Skeletal muscle tissue (tissue), 4 donors: ENCODE measurements around the gene TTC28. TPM values are rescaled to one million over a fixed set of nuclear protein-coding genes. Genes with fewer than 3 reads are reported as not detected.
"Not testable (repeated sequence)": the region's sequence is repeated elsewhere in the genome, so short reads cannot be mapped to it uniquely, and the experiment has no call there.

Experiments
- H3K27ac ChIP-seq: one replicate; pipeline ENCODE4 v1.7.0; 2013; ENCODE audit warnings: mild to moderate bottlenecking, low read depth, low read length, inconsistent platforms
- H3K27me3 ChIP-seq, 3 donors: one replicate each; pipeline ENCODE4 v1.7.0; 2013; ENCODE audit warnings: low read length in 3 of 3; ENCODE audit not compliant: control insufficient read depth in 3 of 3, insufficient read depth in 3 of 3
- H3K36me3 ChIP-seq, 3 donors: one replicate each; pipeline ENCODE4 v1.7.0; 2013; ENCODE audit warnings: low read length in 3 of 3; ENCODE audit not compliant: control insufficient read depth in 3 of 3, insufficient read depth in 3 of 3
- H3K4me1 ChIP-seq, 3 donors: one replicate each; pipeline ENCODE4 v1.7.0; 2013; ENCODE audit warnings: low read length in 3 of 3, mild to moderate bottlenecking in 3 of 3; ENCODE audit not compliant: control insufficient read depth in 3 of 3, insufficient read depth in 3 of 3
- H3K4me3 ChIP-seq, 3 donors: one replicate each; pipeline ENCODE4 v1.7.0; 2013; ENCODE audit warnings: low read length in 3 of 3
- H3K9ac ChIP-seq, 3 donors: one replicate each; pipeline ENCODE4 v1.7.0; 2013; ENCODE audit warnings: low read length in 3 of 3, mild to moderate bottlenecking in 3 of 3, moderate library complexity in 2 of 3, low read depth in 1 of 3
- H3K9me3 ChIP-seq, 3 donors: one replicate each; pipeline ENCODE4 v1.7.0; 2013; ENCODE audit warnings: low read length in 3 of 3; ENCODE audit not compliant: control insufficient read depth in 3 of 3
- total RNA-seq: library from RNA; depleted of rRNA; stranded (reverse); fragments of >200 nt; gene quantifications from one replicate; pipeline ENCODE4 v1.2.3, GENCODE V29; 2014
- donor health status: Osteomylitis.

TTC28 gene
- 27.1 TPM for total RNA-seq

DNA sequence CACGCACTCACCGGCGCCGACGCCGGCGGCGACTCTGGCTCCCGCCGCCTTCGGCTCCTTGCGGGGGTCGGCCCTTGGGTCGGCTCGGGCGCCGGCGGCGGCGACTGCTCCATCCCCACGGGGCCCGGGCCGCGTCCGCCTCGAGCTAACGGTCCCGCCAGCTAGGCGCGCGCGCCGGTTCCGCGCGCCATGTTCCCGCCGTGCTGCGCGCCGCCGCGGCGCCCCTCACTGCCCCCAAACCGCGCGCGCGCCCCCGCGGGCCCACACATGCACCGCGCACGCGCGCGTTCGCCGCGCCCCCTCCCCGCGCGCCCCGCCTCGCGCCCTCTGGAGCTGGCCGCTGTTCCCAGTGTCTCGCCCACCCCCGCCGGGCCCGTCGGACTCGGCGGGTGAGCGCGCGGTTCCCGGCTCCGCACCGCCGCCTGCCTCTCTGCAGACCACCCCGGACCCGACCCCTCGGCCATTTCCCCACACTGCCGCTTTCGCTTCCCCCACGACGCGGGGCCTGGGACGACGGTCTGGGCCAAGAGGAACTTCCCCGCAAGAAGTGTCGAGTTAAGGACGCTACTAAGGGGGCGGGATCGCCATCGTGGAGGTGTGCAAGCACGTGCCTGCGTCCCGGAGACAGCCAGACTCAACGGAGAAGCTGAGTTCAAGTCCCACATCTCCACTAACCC lies at the start of gene TTC28:
TTC28 (minus strand) TSS at position 230 of the 677 bp plus-strand sequence; CDS start at position 113, 117 bp downstream.
- not testable (repeated sequence) for H3K36me3 ChIP-seq, H3K27ac ChIP-seq, H3K4me1 ChIP-seq, H3K9me3 ChIP-seq, H3K27me3 ChIP-seq
- Histone ChIP-seq H3K9ac (peak within 1 kb of the TSS; percentile 74 to 81 (median 81)), H3K4me3 (peak within 1 kb of the TSS; percentile 75 to 85 (median 79))

DNA sequence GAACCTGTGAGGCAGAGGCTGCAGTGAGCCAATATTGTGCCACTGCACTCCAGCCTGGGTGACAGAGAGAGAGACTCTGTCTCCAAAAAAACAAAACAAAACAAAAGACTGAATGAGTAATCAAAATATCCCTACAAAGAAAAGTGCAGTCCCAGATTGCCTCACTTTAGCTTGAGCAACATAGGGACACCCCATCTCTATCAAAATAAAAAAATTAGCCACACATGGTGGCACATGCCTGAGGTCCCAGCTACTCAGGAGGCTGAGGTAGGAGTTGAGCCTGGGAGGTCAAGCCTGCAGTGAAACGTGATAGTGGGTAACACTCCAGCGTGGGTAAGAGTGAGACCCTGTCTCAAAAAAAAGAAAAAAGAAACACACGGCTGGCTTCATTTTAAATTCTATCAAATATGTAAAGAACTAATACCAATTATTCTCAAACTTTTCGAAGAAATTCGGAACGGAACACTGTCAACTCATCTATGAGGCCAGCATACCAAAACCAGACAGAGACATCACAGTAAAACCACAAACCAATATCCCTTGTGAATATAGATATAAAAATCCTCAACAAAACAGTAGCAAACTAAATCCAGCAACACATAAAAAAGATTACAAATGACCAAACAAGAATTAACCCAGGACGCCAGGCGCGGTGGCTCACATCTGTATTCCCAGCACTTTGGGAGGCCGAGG lies 49.1 kb upstream of the TTC28 start:
- Histone ChIP-seq H3K9me3 (no peaks in the 10 kb centered on the region), H3K4me3 (no peak overlapping the region), H3K36me3 (no peaks in the 10 kb centered on the region), H3K27me3 (no peaks in the 10 kb centered on the region), H3K9ac (no peak overlapping the region), H3K27ac (no peak overlapping the region), H3K4me1 (no peaks in the 10 kb centered on the region)

DNA sequence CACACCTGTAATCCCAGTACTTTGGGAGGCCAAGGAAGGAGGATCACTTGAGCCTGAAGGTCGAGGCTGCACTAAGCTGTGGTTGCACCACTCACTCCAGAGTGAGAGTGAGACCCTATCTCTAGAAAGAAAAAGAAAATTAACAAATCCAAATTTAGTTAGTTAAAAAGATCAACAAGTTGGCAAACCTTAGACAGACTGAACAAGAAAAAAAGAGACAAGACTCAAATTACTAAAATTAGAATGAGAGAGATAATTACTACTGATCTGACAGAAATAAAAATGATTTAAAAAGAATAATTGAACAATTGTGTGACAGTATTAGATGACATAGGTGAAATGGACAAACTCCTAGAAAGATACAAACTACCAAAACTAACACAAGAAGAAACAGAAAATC lies 48.4 kb upstream of the TTC28 start:
- H3K4me3 ChIP-seq = no peak overlapping the region
- H3K9ac ChIP-seq = no peak overlapping the region
- no peaks in the 10 kb centered on the region for H3K27me3 ChIP-seq
- no peaks in the 10 kb centered on the region for H3K9me3 ChIP-seq
- H3K4me1 ChIP-seq = no peaks in the 10 kb centered on the region
- no peaks in the 10 kb centered on the region for H3K36me3 ChIP-seq
- no peak overlapping the region for H3K27ac ChIP-seq

DNA sequence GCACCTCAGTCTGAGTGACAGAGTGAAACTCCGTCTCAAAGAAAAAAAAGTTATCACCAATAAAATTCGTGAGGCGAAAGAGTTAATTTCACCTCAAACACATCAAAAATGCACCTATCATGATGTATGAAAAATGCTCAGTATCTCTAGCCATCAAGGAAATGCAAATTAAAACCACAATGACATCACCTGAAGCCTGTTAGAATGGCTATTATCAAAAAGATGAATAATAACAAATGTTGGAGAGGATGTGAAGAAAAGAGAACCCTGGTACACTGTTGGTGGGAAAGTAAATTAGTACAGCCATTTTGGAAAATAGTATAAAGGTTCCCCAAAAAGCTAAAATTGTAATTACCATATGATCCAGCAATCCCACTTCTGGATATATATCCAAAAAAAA lies 38.4 kb upstream of the TTC28 start:
- H3K9ac ChIP-seq = no peak overlapping the region
- no peak overlapping the region for H3K27ac ChIP-seq

DNA sequence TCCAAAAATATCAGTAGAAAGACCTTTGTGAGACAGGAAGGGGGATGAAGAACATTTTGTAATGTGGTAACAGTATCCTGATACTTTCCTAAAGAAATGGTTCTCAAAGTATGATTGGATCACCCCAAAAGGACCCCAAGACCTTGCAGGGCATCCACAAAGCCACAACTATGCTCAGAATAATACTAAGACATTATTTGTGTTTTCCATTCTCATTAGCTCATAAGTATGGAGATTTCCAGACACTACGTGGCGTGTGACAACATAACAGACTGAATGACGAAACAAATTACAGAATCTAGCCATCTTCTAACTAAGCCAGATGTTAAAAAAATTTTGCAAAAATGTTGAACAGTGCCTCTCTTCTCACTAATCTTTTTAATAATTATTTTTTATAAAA lies 37.0 kb upstream of the TTC28 start:
- Histone ChIP-seq H3K27me3 (no peaks in the 10 kb centered on the region), H3K27ac (no peak overlapping the region), H3K9ac (no peak overlapping the region), H3K4me1 (peaks cover 0 to 5% (median 2%) of the 10 kb centered on the region in 3 donors), H3K4me3 (no peak overlapping the region), H3K36me3 (no peaks in the 10 kb centered on the region), H3K9me3 (no peaks in the 10 kb centered on the region)

More for the DNA sequence above, 38.4 kb upstream of the TTC28 start:
- Histone ChIP-seq H3K9me3 (no peaks in the 10 kb centered on the region), H3K27me3 (no peaks in the 10 kb centered on the region), H3K4me1 (no peaks in the 10 kb centered on the region), H3K36me3 (no peaks in the 10 kb centered on the region), H3K4me3 (no peak overlapping the region)

DNA sequence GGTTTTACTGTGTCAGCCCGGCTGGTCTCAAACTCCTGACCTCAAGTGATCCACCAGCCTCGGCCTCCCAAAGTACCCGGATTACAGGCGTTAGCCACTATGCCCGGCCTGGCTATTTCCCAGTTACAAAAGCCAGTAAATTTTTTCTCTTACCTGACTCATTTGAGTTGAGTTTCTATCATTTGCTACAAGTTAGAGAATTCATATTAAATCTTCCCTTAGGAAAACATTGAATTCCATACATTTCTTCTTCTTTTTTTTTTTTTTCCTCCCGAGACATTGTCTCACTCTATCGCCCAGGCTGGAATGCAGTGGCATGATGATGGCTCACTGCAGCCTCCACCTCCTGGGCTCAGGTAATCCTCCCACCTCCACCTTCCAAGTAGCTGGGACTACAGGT lies 36.0 kb upstream of the TTC28 start:
- no peak overlapping the region for H3K4me3 ChIP-seq
- no peaks in the 10 kb centered on the region for H3K27me3 ChIP-seq
- H3K27ac ChIP-seq = no peak overlapping the region
- no peaks in the 10 kb centered on the region for H3K9me3 ChIP-seq
- H3K36me3 ChIP-seq = no peaks in the 10 kb centered on the region
- no peak overlapping the region for H3K9ac ChIP-seq
- peaks cover 2 to 8% (median 2%) of the 10 kb centered on the region in 3 donors for H3K4me1 ChIP-seq

DNA sequence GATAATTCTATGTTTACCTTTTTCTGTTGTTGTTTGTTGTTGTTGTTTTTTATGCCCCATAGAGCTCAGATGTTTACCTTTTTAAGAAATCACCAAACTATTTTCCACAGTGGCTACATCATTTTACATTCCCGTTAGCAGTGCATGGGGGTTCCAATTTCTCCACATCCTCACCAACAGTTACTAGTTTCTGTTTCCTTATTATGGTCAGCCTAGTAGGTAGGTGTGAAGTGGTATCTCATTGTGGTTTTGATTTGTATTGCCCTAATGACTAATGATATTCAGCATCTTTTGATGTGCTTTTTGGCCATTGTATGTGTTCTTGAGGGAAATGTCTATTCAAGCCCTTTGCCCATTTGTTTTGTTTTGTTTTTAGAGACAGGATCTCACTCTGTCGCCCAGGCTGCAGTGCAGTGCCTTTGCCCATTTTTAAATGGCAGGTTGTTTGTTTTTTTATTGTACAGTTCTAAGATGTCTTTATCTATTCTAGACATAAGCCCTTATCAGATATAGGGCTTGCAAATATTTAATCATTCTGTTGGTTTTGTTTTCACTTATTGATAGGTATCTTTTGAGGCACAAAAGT lies 34.5 kb upstream of the TTC28 start:
- no peaks in the 10 kb centered on the region for H3K9me3 ChIP-seq
- no peak overlapping the region for H3K27ac ChIP-seq
- no peak overlapping the region for H3K4me3 ChIP-seq
- no peaks in the 10 kb centered on the region for H3K27me3 ChIP-seq
- peaks cover 2 to 11% (median 5%) of the 10 kb centered on the region in 3 donors for H3K4me1 ChIP-seq
- H3K36me3 ChIP-seq = no peaks in the 10 kb centered on the region
- no peak overlapping the region for H3K9ac ChIP-seq

DNA sequence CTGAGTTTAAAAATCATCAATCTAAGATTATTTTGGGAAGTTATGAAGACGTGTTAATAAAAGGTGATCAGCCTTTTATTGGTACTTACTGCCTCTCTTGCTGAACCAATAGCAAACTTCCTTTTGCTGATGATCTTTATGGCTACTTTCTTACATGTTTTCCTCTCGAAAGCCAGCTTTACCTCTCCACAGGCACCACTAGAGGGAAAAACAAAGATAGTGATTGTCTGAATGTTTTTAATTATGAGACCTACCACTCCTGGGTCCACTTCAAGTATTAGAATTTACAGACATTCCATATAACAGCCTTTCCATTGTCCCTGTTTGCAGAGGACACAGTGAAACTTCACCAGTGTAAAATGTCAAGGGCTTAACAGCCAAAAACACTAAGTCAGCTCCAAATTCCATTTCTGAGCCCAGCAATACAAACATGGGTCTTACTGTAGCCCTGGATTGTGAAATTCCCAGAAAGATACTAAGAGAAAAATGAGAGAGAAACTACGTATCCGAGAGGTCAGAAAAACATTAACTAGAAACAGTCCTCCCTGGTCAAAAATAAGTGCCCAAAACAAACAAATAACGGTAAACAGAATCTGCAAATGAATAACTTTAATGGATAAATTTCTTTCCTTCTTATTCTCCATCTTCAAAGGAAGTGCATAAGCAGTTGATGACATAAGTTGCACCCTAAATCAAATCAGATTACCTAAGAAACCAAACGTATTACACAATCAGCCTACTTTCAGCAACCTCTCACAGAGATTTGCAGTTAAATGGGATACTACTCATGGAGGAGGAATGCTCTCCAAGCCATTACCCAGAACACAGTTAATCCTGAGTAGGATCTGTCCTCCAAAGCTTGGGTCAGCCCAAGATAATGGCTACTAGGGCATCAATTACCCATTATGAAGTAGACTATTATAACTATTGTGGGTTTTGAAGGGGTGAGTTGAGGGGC lies 32.5 kb upstream of the TTC28 start:
- Histone ChIP-seq H3K36me3 (no peaks in the 10 kb centered on the region), H3K27me3 (no peaks in the 10 kb centered on the region), H3K4me3 (peak overlapping the region in 1 of 3 donors; percentile 26), H3K27ac (peak overlapping the region; percentile 50), H3K4me1 (peaks cover 2 to 11% (median 5%) of the 10 kb centered on the region in 3 donors), H3K9me3 (no peaks in the 10 kb centered on the region), H3K9ac (no peak overlapping the region)

DNA sequence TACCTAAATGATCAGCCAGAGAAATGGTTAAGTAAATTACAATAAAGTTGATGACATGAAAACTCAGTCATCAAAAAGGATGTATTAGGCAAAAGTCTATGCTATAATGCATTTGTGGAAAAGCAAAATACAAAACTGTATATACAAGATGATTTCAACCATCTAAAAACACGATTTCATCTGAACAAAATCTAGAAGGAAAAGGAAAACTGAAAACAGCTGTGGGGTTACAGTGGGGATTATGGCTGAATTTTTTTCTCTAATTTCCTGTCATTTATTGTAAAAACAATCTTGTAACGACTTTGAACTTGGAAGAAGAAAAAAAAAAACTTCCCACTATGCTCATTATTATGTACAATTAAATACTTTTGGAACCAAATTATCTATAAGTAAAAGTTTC lies 31.7 kb upstream of the TTC28 start:
- Histone ChIP-seq H3K27me3 (no peaks in the 10 kb centered on the region), H3K4me1 (peaks cover 2 to 11% (median 5%) of the 10 kb centered on the region in 3 donors), H3K9ac (no peak overlapping the region), H3K36me3 (no peaks in the 10 kb centered on the region), H3K27ac (peak overlapping the region; percentile 55), H3K9me3 (no peaks in the 10 kb centered on the region), H3K4me3 (no peak overlapping the region)
